NCI-H226 (cell line): ENCODE results near the gene GPC1.

Experiments
- DNase-seq: peaks from one replicate; pipeline ENCODE4 v3.0.0-alpha.2; 2015

GPC1 gene

DNA sequence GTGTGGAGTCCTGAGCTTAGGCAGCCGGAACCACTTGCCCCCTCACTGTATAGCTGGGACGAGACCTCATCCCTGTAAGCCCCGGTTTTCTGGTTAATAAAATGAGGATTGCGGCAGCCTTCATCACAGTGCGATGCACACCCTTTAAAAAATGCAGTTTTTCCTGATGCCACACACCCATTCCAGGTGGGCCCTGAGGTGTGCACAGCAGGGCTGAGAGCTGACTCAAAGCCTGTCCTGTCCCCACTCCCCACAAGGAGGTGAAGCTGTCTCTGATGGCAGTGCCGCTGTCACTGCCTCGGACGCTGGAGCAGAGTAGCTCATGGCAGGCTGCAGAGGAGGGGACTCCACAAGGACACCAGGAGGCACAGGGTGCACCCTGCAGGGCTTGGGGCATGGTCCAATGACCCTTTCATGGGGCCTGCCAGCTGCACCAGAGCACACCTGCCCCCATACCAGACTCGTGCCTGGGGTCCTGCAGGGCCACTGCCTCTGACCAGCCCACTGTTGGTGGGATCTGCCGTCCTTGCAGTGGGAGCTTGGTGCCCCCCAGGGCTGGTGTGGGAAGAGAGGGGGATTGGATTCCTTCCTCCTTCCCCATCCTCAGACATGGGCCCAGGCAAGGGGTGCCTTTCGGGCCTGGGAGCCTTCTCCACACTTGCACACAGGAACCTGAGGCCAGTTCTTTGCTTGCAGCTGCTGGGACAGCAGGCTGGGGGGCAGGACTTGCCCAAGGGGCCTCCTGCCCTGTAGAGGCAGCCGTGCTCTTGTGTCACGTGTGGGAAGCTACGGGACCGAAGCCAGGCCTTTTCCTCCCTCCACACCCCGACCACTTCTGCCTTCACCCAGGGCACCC, 22.8 kb downstream of the GPC1 start:
- no peak for DNase-seq

DNA sequence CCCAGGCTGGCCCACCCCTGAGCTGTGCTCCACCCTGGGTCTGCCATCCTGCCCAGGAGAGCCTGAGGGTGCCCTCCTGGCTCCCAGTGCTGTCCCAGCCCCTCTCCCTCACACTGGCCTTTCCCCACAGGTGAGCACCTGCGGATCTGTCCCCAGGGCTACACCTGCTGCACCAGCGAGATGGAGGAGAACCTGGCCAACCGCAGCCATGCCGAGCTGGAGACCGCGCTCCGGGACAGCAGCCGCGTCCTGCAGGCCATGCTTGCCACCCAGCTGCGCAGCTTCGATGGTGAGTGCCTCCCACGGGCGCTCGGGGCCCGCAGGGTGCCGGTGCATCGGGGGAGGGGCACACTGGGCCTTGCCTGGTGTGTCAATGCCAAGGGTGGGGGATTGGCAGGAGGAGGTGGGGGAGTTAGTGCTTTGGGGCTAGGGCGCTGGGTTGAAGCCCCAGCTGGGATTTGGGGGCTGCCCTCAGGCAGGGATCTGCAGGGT, 23.5 kb downstream of the GPC1 start:
- DNase-seq: no peak

DNA sequence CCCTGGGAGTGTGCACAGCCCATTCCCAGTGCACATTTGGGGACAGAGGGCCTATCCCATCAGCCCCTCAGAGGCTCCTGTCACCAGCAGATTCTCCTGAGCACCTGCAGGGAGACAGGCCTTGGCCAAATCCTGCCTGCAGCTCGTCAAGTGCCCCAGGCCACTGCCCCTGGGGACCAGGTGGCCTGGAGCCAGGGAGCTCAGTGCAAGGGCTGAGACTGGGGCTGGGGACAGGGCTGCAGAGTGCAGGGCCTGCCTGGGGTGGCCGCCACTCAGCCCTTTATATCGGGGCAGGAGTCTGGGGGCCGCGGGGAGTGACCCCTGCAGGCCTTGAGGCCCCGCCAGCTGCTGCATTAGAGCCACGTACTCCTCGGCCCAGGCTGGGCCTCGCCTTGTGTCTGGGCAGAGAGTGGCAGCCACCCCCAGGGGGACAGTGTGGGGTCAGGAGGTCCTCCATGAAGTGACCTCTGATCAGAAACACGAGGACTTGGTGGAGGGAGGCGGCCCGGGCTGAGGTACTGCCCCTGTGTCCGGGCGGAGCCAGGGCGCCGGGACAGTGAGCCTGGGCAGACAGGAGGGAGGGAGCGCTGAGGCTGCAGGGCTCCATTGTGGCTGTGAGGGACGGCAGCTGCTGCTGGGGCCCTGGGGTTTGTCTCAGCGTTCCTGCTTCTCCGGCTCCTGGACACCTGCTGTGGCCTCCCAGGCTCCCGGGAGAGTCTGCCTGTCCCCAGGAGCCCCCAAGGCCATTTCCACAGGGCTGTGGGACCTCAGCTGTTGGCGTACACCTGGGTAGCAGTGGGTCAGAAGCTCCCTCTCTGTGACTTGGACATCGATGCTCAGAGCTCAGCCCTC, 24.2 kb downstream of the GPC1 start:
- no peak for DNase-seq

DNA sequence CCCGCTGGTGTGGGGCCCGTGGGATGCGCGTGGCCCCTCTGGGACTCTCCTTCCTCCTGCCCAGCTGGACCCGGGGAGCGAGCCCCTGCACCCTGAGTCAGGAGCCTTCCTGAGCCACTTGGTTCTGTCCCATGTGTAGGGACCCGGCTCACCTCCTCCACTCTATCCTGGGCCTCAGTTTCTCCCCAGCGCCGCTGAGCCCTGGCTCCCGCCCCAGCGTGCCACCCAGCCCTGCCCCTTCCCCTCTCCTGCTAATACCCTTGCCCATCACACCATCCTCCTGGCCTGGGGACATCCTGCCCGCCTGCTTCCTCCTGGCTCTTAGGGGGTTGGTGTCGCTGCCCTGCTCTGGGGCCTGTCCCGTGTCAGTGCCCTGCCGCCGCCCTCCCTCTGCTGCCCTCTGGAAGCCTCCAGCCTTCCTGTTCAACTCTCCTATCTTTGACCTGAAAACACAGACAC, 24.8 kb downstream of the GPC1 start:
- no peak for DNase-seq

DNA sequence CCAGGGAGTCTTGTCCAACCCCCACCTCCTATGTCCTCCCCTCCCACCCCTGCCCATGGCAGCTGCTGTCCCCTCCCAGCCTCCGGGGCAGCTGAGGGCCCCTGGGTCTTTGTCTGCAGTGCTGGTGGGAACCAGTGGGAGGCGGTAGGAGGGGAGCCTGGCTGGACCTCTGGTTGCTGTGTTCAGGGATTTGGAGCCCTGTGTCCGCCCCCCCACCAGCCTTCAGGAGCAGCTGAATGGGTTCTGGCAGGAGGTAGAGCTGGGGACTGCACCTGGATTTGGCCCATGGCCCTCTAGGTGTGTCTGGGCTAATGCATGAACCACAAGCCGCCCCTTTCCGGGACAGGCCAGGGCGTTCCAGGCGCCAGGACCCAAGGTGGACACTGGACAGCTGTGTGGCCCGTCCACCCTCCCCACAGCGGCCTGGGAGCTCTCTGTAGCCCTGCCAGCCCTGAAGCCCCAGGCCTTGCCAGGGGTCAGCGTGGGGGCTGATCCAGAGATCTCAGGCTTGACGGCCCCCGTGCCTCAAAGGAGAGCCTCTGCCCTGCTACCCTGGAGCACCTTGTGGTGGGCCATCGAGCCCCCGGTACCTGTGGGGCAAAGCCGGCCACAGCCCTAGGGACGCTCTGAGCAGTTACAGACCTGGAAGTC, 25.4 kb downstream of the GPC1 start:
- DNase-seq: no peak

DNA sequence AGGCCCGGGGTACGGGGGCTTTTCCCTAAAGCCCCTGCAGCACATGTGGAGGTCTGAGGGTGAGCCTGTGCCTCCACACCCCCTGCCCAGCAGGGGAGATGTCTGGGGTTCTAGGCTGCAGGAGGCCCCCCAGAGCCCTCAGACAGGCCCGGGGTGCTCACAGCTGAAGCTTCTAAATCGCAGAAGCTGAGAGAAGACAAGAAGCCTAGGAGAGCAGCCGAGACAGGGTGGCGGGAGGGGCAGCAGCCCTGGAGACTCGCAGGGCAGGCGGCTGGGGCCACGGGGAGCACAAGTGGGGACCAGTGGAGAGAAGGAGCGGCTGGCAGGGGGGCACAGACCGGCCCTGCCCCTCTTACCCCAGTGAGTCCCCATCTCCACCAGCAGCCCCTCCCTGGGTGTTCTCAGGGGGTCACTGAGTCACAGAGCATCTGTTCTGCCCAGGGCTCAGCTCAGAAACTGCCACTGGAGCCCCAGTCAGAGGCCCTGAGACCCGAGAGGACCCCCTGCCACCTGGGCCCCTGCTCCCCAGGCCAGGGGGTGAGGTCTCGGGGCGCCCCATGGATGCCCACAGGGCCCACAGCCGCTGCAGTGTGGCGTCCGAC, 26.1 kb downstream of the GPC1 start:
- DNase-seq: no peak

DNA sequence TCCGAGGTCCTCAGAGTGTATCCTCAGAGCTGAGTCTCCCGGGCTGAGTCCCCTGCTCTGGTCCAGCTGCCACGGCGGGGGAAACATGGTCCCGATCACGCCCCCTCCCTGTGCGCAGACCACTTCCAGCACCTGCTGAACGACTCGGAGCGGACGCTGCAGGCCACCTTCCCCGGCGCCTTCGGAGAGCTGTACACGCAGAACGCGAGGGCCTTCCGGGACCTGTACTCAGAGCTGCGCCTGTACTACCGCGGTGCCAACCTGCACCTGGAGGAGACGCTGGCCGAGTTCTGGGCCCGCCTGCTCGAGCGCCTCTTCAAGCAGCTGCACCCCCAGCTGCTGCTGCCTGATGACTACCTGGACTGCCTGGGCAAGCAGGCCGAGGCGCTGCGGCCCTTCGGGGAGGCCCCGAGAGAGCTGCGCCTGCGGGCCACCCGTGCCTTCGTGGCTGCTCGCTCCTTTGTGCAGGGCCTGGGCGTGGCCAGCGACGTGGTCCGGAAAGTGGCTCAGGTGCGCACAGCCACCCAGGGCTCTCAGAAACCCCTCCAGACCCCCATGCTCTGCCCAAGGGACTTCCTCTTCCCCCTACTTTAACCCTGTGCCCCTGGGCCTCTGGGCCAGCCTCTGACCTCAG, 26.7 kb downstream of the GPC1 start:
- DNase-seq: no peak

DNA sequence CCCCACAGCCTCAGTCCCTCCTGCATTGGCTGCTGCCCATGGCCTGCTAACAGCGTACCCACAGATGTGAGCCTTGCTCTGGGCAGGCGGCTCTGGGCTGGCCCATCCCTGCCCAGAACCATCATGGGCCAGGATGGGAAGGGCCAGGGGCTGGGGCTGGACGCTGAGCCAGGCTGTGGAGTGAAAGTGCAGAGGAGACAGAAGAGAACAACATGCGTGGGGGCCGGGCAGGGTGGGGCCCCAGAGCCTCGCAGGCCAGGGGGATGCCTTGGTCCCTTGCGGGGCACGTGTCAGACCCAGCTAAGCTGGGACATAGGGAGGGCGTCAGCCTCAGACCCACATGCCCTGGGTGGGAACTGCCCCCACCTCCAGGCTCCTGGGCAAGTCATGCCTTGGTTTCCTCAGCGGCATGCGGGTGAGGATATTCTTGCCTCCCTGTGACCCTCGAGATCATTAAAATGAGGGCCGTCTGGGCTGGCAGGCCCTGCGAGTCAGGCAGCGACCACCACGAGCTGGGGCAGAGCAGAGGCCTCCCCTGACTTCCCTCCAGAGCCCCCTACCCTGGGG, 27.3 kb downstream of the GPC1 start:
- no peak for DNase-seq

DNA sequence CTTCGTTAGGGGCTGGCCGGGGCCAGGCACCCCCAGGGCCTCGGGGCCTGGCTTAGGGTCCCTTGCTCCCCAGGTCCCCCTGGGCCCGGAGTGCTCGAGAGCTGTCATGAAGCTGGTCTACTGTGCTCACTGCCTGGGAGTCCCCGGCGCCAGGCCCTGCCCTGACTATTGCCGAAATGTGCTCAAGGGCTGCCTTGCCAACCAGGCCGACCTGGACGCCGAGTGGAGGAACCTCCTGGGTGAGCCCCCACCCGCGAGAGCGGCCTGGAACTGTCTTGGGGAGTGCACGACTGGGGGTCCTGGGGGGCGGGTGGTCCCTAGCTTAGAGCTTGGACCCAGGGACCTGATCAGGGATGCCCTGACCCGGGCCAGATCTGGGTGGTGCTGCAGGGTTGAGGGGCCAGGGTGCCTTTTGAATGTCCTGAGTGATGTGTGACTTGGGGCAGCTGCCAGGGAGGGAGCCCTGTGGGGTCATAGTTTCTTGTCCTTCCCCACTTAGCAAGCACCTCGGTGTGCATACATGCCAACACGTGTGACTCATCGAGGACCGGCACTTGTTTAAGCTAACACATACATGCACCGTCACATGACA, 27.9 kb downstream of the GPC1 start:
- DNase-seq: no peak

DNA sequence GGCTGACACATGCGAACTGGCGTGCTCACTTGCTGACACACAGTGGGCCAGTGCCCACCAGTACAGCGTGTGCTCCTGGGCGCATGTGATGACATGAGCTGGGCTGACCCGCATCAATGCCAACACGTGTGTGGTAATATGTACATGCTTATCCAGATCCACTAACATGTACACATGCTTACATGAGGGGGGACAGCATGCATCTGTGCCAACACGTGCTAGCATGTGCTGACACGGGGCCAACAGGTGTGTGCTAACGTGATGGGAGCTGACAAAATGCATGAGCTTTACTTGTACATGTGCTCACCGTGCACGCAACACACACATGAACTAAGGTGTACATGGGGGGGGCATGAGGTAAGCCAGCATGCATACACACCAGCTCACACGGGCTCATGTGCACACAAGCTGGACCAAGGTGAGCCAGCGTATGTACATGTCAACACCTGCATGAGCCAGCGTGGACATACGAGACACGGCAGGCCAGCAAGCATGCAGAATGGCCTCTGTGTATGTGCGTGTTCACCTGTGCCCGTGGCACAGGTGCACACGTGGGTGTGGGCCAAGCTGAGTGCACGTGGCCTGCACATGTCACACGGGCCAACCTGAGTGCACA, 28.5 kb downstream of the GPC1 start:
- no peak for DNase-seq

DNA sequence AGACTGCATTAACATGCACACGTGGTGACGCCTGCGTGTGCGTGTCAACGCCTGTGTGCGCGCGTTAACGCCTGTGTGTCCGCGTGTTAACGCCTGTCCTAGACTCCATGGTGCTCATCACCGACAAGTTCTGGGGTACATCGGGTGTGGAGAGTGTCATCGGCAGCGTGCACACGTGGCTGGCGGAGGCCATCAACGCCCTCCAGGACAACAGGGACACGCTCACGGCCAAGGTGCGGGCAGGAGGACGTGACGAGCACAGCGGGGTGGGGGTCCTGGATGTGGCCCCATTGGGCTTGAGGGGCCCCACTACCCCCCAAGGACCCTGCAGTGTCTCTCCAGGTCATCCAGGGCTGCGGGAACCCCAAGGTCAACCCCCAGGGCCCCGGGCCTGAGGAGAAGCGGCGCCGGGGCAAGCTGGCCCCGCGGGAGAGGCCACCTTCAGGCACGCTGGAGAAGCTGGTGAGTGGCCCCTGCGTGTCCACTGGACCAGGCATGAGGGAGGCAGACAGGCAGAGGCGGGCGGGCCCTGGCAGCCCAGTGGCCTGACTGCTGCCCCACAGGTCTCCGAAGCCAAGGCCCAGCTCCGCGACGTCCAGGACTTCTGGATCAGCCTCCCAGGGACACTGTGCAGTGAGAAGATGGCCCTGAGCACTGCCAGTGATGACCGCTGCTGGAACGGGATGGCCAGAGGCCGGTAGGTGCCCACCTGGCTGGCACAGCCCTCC, 29.2 kb downstream of the GPC1 start:
- no peak for DNase-seq

DNA sequence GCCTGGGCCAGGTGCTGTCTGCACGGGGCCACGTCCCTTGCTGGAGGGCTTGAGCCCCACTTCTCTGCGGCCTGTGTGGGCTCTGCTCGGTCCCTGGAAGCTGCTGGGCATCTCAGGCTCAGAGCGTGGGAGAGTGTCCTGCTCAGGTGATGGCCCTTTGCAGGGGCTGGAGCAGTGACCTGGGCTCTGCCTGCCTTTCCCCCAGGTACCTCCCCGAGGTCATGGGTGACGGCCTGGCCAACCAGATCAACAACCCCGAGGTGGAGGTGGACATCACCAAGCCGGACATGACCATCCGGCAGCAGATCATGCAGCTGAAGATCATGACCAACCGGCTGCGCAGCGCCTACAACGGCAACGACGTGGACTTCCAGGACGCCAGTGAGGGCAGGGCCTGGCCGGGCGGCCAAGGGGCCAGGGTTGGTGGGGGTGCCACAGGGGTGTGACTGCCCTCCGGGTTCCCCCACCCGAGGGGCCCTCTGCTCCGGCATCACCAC, 29.9 kb downstream of the GPC1 start:
- DNase-seq: no peak

DNA sequence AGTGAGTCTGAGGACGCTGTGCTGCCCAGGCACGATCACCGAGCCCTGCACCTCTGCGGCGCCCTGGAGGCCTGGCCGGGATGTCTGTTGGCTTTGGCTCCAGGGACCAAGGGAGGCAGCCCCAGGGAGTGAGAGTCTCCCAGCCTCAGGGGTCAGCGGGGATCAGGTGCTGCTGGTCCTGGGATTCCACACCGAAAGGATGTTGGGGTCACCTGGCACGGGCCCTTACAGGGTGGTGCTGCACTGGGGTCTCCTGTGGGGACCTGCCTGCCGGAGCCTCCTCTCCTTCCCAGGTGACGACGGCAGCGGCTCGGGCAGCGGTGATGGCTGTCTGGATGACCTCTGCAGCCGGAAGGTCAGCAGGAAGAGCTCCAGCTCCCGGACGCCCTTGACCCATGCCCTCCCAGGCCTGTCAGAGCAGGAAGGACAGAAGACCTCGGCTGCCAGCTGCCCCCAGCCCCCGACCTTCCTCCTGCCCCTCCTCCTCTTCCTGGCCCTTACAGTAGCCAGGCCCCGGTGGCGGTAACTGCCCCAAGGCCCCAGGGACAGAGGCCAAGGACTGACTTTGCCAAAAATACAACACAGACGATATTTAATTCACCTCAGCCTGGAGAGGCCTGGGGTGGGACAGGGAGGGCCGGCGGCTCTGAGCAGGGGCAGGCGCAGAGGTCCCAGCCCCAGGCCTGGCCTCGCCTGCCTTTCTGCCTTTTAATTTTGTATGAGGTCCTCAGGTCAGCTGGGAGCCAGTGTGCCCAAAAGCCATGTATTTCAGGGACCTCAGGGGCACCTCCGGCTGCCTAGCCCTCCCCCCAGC, 30.5 kb downstream of the GPC1 start:
- no peak for DNase-seq

DNA sequence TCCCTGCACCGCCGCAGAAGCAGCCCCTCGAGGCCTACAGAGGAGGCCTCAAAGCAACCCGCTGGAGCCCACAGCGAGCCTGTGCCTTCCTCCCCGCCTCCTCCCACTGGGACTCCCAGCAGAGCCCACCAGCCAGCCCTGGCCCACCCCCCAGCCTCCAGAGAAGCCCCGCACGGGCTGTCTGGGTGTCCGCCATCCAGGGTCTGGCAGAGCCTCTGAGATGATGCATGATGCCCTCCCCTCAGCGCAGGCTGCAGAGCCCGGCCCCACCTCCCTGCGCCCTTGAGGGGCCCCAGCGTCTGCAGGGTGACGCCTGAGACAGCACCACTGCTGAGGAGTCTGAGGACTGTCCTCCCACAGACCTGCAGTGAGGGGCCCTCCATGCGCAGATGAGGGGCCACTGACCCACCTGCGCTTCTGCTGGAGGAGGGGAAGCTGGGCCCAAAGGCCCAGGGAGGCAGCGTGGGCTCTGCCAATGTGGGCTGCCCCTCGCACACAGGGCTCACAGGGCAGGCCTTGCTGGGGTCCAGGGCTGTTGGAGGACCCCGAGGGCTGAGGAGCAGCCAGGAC, 31.2 kb downstream of the GPC1 start:
- no peak for DNase-seq

DNA sequence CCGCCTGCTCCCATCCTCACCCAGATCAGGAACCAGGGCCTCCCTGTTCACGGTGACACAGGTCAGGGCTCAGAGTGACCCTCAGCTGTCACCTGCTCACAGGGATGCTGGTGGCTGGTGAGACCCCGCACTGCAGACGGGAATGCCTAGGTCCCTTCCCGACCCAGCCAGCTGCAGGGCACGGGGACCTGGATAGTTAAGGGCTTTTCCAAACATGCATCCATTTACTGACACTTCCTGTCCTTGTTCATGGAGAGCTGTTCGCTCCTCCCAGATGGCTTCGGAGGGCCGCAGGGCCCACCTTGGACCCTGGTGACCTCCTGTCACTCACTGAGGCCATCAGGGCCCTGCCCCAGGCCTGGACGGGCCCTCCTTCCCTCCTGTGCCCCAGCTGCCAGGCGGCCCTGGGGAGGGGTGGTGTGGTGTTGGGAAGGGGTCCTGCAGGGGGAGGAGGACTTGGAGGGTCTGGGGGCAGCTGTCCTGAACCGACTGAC, 31.7 kb downstream of the GPC1 start:
- no peak for DNase-seq

DNA sequence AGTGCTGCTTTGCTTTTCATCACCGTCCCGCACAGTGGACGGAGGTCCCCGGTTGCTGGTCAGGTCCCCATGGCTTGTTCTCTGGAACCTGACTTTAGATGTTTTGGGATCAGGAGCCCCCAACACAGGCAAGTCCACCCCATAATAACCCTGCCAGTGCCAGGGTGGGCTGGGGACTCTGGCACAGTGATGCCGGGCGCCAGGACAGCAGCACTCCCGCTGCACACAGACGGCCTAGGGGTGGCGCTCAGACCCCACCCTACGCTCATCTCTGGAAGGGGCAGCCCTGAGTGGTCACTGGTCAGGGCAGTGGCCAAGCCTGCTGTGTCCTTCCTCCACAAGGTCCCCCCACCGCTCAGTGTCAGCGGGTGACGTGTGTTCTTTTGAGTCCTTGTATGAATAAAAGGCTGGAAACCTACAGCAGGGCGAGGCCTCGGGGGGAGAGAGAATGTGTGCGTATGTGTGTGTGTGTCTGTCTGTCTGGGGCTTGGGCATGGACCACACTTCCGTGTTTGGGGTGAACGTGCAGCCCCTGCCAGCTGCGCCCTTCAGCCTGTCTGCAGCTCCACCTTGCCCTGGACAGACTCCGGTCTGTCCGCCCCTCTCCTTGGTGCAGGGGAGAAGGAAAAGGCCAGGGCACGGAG, 32.3 kb downstream of the GPC1 start:
- no peak for DNase-seq

DNA sequence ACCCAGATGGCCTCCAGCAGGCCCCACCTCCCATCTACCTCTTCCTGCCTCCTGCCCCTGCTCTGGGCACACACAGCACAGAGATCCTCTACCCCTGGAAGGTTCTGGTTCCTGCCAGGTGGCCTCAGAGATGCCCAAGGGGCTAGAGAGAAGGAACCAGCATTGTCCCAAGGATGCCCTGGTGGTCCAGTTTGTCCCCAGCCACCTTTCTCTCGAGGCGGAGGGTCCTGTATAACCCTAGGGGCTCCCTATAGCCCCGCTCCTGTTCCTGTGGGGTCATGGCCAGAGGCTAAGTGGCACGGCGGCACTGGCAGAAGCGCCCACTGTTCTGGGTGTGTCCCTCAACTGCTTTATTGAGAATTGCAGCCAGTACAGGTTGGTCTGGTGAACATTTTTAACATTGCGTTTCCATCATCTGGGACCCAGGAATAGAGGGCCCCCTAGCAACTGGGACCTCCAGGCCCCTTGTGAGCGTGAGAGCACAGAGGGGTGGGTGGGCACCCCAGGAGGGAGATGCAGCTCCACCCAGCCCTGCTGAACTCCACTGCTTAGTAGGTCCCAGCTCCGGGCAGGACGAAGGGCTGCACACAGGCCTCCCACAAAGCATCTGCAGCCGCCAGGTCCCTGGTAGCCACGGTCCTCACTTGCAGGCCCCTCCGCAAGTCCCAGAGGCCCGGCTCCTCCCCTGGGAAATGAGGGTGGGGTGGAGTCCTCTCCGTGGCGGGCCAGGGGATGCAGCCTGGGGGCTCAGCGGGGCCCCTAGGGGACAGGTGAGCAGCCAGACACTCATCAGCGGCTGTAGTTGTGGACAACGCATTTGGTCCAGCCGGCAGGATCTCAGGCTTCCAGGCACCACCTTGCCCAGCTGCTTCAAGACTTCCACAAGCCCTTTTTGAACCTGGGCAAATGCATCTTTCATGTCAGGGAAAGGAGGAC, 33.1 kb downstream of the GPC1 start:
- no peak for DNase-seq
